H9 (cell line): ENCODE results near the gene ZNF600. TPM values are rescaled to one million over a fixed set of nuclear protein-coding genes. Genes with fewer than 3 reads are reported as not detected.
"Not testable (repeated sequence)": the region's sequence is repeated elsewhere in the genome, so short reads cannot be mapped to it uniquely, and the experiment has no call there.

Experiments
- DNase-seq: peaks from one replicate; pipeline ENCODE4 v3.0.0-alpha.2; 2017
- H2AFZ ChIP-seq: one replicate; pipeline ENCODE4 v1.6.1; 2013; ENCODE audit warnings: mild to moderate bottlenecking, low read length, control low read depth, moderate library complexity
- H2AK5ac ChIP-seq: 2 replicates; pipeline ENCODE4 v1.6.1; 2013; ENCODE audit warnings: low read length, control low read depth, mixed read lengths; ENCODE audit not compliant: insufficient read length
- H2BK120ac ChIP-seq: one replicate; pipeline ENCODE4 v1.6.1; 2013; ENCODE audit warnings: low read depth, mild to moderate bottlenecking, low read length, control low read depth, inconsistent platforms; ENCODE audit not compliant: poor library complexity, severe bottlenecking
- H2BK12ac ChIP-seq: 2 replicates; pipeline ENCODE4 v1.6.1; 2013; ENCODE audit warnings: low read length, control low read depth, mixed read lengths, low read depth; ENCODE audit not compliant: insufficient read length
- H2BK15ac ChIP-seq: 2 replicates; pipeline ENCODE4 v1.6.1; 2013; ENCODE audit warnings: low read depth, low read length, control low read depth
- H2BK20ac ChIP-seq: one replicate; pipeline ENCODE4 v1.6.1; 2013; ENCODE audit warnings: low read depth, mild to moderate bottlenecking, low read length, control low read depth, inconsistent platforms; ENCODE audit not compliant: poor library complexity, severe bottlenecking
- H2BK5ac ChIP-seq: 2 replicates; pipeline ENCODE4 v1.6.1; 2013; ENCODE audit warnings: low read length, control low read depth, mixed read lengths; ENCODE audit not compliant: insufficient read length
- H3K14ac ChIP-seq: 2 replicates; pipeline ENCODE4 v1.6.1; 2013; ENCODE audit warnings: low read length, control low read depth; ENCODE audit not compliant: insufficient read depth
- H3K18ac ChIP-seq: 2 replicates; pipeline ENCODE4 v1.6.1; 2013; ENCODE audit warnings: low read depth, mild to moderate bottlenecking, mixed read lengths, low read length, control low read depth; ENCODE audit not compliant: insufficient read length
- H3K23ac ChIP-seq: 2 replicates; pipeline ENCODE4 v1.6.1; 2013; ENCODE audit warnings: low read length, control low read depth, mixed read lengths, low read depth; ENCODE audit not compliant: insufficient read length
- H3K23me2 ChIP-seq: 2 replicates; pipeline ENCODE4 v1.6.1; 2013; ENCODE audit warnings: low read depth, mild to moderate bottlenecking, mixed read lengths, low read length, control low read depth; ENCODE audit not compliant: insufficient read length, poor library complexity, severe bottlenecking
- H3K27ac ChIP-seq: 2 replicates; pipeline ENCODE4 v1.5.1; 2013; ENCODE audit warnings: low read length, control low read depth, mixed read lengths, low read depth; ENCODE audit not compliant: insufficient read length
- H3K27me3 ChIP-seq: 2 replicates; pipeline ENCODE4 v1.6.1; 2013; ENCODE audit warnings: low read length, control low read depth, inconsistent platforms; ENCODE audit not compliant: insufficient read depth
- H3K4ac ChIP-seq: 2 replicates; pipeline ENCODE4 v1.6.1; 2013; ENCODE audit warnings: low read depth, mild to moderate bottlenecking, control low read depth, inconsistent platforms, low read length, moderate library complexity
- H3K4me1 ChIP-seq: 2 replicates; pipeline ENCODE4 v1.6.1; 2013; ENCODE audit warnings: low read length, control low read depth, inconsistent platforms; ENCODE audit not compliant: insufficient read depth
- H3K4me2 ChIP-seq: 2 replicates; pipeline ENCODE4 v1.6.1; 2013; ENCODE audit warnings: low read length, control low read depth, mixed read lengths; ENCODE audit not compliant: insufficient read length, insufficient read depth
- H3K56ac ChIP-seq: 2 replicates; pipeline ENCODE4 v1.6.1; 2013; ENCODE audit warnings: low read depth, mild to moderate bottlenecking, mixed read lengths, low read length, control low read depth; ENCODE audit not compliant: insufficient read length
- H3K79me1 ChIP-seq: 2 replicates; pipeline ENCODE4 v1.6.1; 2013; ENCODE audit warnings: low read depth, mild to moderate bottlenecking, moderate library complexity, low read length, control low read depth, inconsistent platforms; ENCODE audit not compliant: insufficient read depth, poor library complexity, severe bottlenecking
- H3K79me2 ChIP-seq: 2 replicates; pipeline ENCODE4 v1.6.1; 2013; ENCODE audit warnings: low read length, control low read depth, inconsistent platforms; ENCODE audit not compliant: insufficient read depth
- H3K9ac ChIP-seq: 2 replicates; pipeline ENCODE4 v1.6.1; 2013; ENCODE audit warnings: low read length, control low read depth, mixed read lengths; ENCODE audit not compliant: insufficient read length; ENCODE audit errors: extremely low read depth
- H3K9me3 ChIP-seq: one replicate; pipeline ENCODE4 v1.6.1; 2013; ENCODE audit warnings: low read depth, low read length, inconsistent platforms; ENCODE audit not compliant: control insufficient read depth
- H3T11ph ChIP-seq: one replicate; pipeline ENCODE4 v1.6.1; 2013; ENCODE audit warnings: mild to moderate bottlenecking, low read length, control low read depth, inconsistent platforms
- H4K20me1 ChIP-seq: one replicate; pipeline ENCODE4 v1.6.1; 2013; ENCODE audit not compliant: control insufficient read depth, insufficient read length, insufficient read depth
- H4K5ac ChIP-seq: 2 replicates; pipeline ENCODE4 v1.6.1; 2013; ENCODE audit warnings: low read depth, mild to moderate bottlenecking, mixed read lengths, low read length, control low read depth; ENCODE audit not compliant: insufficient read length
- H4K8ac ChIP-seq: replicated peaks from 2 replicates; pipeline ENCODE4 v1.6.1; 2013; ENCODE audit warnings: low read length, control low read depth, mixed read lengths, low read depth; ENCODE audit not compliant: insufficient read length
- H4K91ac ChIP-seq: 2 replicates; pipeline ENCODE4 v1.6.1; 2013; ENCODE audit warnings: low read depth, mild to moderate bottlenecking, moderate library complexity, mixed read lengths, low read length, control low read depth; ENCODE audit not compliant: insufficient read length
- H3K27ac Mint-ChIP-seq, 3 experiments: 2 replicates in 2 of 3; 3 replicates in 1 of 3; pipeline ENCODE4 v1.8.0; 2020 to 2021; ENCODE audit warnings: mixed read lengths in 3 of 3, mild to moderate bottlenecking in 1 of 3, moderate library complexity in 1 of 3
- H3K27me3 Mint-ChIP-seq: 2 replicates; pipeline ENCODE4 v1.8.0; 2021; ENCODE audit warnings: low read depth, mild to moderate bottlenecking, moderate library complexity, mixed read lengths
- H3K36me3 Mint-ChIP-seq, 3 experiments: 2 replicates in 2 of 3; 3 replicates in 1 of 3; pipeline ENCODE4 v1.8.0; 2020 to 2021; ENCODE audit warnings: low read depth in 3 of 3, mixed read lengths in 3 of 3; ENCODE audit not compliant: insufficient read depth in 1 of 3
- H3K4me1 Mint-ChIP-seq, 2 experiments: 2 replicates each; pipeline ENCODE4 v1.8.0; 2020; ENCODE audit warnings: mixed read lengths in 2 of 2
- H3K4me3 Mint-ChIP-seq, 2 experiments: 2 replicates in 1 of 2; 3 replicates in 1 of 2; pipeline ENCODE4 v1.8.0; 2020 to 2021; ENCODE audit warnings: mild to moderate bottlenecking in 2 of 2, mixed read lengths in 2 of 2, moderate library complexity in 1 of 2
- H3K9me3 Mint-ChIP-seq, 2 experiments: 2 replicates in 1 of 2; 3 replicates in 1 of 2; pipeline ENCODE4 v1.8.0; 2020; ENCODE audit warnings: mild to moderate bottlenecking in 2 of 2, mixed read lengths in 2 of 2, moderate library complexity in 1 of 2
- WGBS: extraction: QIAGEN DNeasy Blood & Tissue Kit; methylation state at CpG from one replicate; pipeline ENCODE4 v1.1.7; 2013; ENCODE audit warnings: missing lambda C conversion rate, low lambda C conversion rate, mixed read lengths; ENCODE audit not compliant: insufficient read length; ENCODE audit errors: extremely low coverage; 5-methylcytosine and 5-hydroxymethylcytosine counted together
- total RNA-seq: library from RNA; stranded (reverse); gene quantifications from 2 replicates; pipeline ENCODE4 v1.2.1, GENCODE V29; 2021
- TF ChIP-seq, protein P1 (sequence below): fragments of 200-600 bp; sonication (generic); conservative IDR thresholded peaks from 3 replicates; pipeline ENCODE4 v1.8.0; 2021; ENCODE audit warnings: antibody characterized with exemption, mild to moderate bottlenecking

ZNF600 gene
- total RNA-seq, 1 experiment from 2014 or later, result 9.3 TPM

DNA sequence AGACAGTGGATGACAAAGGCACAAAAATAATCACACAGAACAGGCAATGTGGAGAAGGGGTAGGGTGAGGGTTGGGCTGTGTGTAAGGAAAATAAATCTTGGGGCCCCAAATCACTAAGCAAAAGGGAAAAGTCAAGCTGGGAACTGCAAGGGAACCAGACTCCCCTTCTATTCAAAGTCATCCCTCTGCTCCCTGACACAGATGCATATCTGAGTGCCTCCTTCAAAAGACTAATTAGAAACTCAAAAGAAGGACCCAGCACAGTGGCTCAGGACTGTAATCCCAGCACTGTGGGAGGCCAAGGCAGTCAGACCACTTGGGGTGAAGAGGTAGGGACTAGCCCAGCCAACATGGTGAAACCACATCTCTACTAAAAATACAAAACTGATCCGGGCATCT is 70.1 kb downstream of the ZNF600 start:
- Histone ChIP-seq H3K23ac (no peak overlapping the region), H2BK15ac (no peak overlapping the region), H3K4me1 (peaks cover 3% of the 10 kb centered on the region; the same call in 1 of the 2 replicates), H3K27me3 (no peaks in the 10 kb centered on the region; the same call in 1 of the 2 replicates), H3K14ac (no peak overlapping the region), H4K5ac (no peak overlapping the region), H2BK20ac (no peak overlapping the region), H3K79me1 (no peaks in the 10 kb centered on the region), H3K4ac (no peak overlapping the region), H2AFZ (no peak overlapping the region), H3K4me2 (peak overlapping the region; percentile 18), H3K79me2 (no peaks in the 10 kb centered on the region), H3T11ph (no peak overlapping the region), H4K91ac (no peak overlapping the region), H3K56ac (no peak overlapping the region), H4K8ac (no peak overlapping the region), H2BK12ac (no peak overlapping the region), H3K23me2 (no peaks in the 10 kb centered on the region), H2BK5ac (no peak overlapping the region), H2BK120ac (no peak overlapping the region), H3K18ac (no peak overlapping the region), H4K20me1 (no peaks in the 10 kb centered on the region), H2AK5ac (no peak overlapping the region), H3K27ac (no peak overlapping the region), H3K9ac (no peak overlapping the region), H3K9me3 (no peaks in the 10 kb centered on the region)
- Mint-ChIP-seq H3K4me1 (peaks cover 27 to 35% of the 10 kb centered on the region in 2 experiments), H3K4me3 (peak overlapping the region; percentile 44 to 63), H3K27ac (peak overlapping the region; percentile 63 to 87 (median 73); a peak in 4 of 7 replicates), H3K9me3 (peaks cover 22 to 26% of the 10 kb centered on the region in 2 experiments), H3K27me3 (peaks cover 57% of the 10 kb centered on the region), H3K36me3 (peaks cover 56 to 72% (median 65%) of the 10 kb centered on the region in 3 experiments)
- TF ChIP-seq, protein P1, sequence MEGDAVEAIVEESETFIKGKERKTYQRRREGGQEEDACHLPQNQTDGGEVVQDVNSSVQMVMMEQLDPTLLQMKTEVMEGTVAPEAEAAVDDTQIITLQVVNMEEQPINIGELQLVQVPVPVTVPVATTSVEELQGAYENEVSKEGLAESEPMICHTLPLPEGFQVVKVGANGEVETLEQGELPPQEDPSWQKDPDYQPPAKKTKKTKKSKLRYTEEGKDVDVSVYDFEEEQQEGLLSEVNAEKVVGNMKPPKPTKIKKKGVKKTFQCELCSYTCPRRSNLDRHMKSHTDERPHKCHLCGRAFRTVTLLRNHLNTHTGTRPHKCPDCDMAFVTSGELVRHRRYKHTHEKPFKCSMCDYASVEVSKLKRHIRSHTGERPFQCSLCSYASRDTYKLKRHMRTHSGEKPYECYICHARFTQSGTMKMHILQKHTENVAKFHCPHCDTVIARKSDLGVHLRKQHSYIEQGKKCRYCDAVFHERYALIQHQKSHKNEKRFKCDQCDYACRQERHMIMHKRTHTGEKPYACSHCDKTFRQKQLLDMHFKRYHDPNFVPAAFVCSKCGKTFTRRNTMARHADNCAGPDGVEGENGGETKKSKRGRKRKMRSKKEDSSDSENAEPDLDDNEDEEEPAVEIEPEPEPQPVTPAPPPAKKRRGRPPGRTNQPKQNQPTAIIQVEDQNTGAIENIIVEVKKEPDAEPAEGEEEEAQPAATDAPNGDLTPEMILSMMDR, result no peak
- DNase-seq, result peak; percentile 85
- WGBS, result no CpG with 5 or more reads among the region's 1 CpG

DNA sequence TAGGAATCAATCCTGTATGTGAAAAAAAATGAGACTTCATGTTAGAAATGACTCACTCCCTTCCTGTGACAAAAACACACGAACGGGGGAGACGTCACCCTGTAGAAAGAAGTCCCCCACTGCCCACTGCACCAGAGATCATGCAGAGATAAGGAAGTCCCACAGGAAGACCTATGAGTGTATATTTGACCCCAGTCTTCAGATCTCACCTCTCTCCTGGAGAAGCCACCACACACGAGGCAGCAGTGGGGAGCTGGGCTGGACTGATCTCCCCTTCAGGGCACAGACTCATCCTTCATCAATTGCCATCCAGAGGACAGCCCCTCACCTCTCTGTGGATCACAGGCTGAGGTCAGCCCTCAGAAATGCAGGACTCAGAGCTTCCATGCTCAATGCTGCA is 70.7 kb downstream of the ZNF600 start:
- WGBS, result no CpG with 5 or more reads among the region's 4 CpGs
- DNase-seq, H3K9me3 ChIP-seq, H3K79me1 ChIP-seq, H3T11ph ChIP-seq, H4K8ac ChIP-seq, H3K4ac ChIP-seq, H2BK5ac ChIP-seq, H3K4me1 ChIP-seq, H3K27me3 ChIP-seq, H2AK5ac ChIP-seq, H2BK12ac ChIP-seq, H4K91ac ChIP-seq, H4K5ac ChIP-seq, H3K56ac ChIP-seq, H3K27ac ChIP-seq, H3K79me2 ChIP-seq, H3K14ac ChIP-seq, H2BK15ac ChIP-seq, H2AFZ ChIP-seq, H2BK20ac ChIP-seq, H4K20me1 ChIP-seq, H3K23me2 ChIP-seq, H3K23ac ChIP-seq, H3K9ac ChIP-seq, H3K18ac ChIP-seq, H2BK120ac ChIP-seq: not testable (repeated sequence)
- H3K4me3 Mint-ChIP-seq, result peak overlapping the region; percentile 44 to 63
- peaks cover 55 to 72% (median 64%) of the 10 kb centered on the region in 3 experiments for H3K36me3 Mint-ChIP-seq
- peak overlapping the region; percentile 18 for H3K4me2 ChIP-seq
- peaks cover 27 to 35% of the 10 kb centered on the region in 2 experiments for H3K4me1 Mint-ChIP-seq
- H3K27me3 Mint-ChIP-seq, result peaks cover 54% of the 10 kb centered on the region
- peak overlapping the region in 2 of 3 experiments; percentile 63 to 87; a peak in 4 of 7 replicates for H3K27ac Mint-ChIP-seq
- H3K9me3 Mint-ChIP-seq, result peaks cover 16 to 20% of the 10 kb centered on the region in 2 experiments
